K562 (cell line): ENCODE results near the gene TARBP1. TPM values are rescaled to one million over a fixed set of nuclear protein-coding genes. Genes with fewer than 3 reads are reported as not detected.

Source experiments
- E2F1 ChIP-seq: sonication (generic); formaldehyde crosslinking; IDR thresholded peaks from 2 replicates; pipeline ENCODE4 v1.8.1; 2023; ENCODE audit warnings: mild to moderate bottlenecking, missing genetic modification reagents, moderate library complexity
- HOXB6 ChIP-seq: fragments of 250-450 bp; sonication (Bioruptor Pico); IDR thresholded peaks from 2 replicates; pipeline ENCODE4 v1.5.1; 2022; ENCODE audit warnings: mild to moderate bottlenecking, borderline replicate concordance
- IRF9 ChIP-seq: fragments of 450-650 bp; IDR thresholded peaks from 2 replicates; pipeline ENCODE4 v1.6.1; 2016; ENCODE audit warnings: missing biosample characterization, missing genetic modification characterization
- KAT2B ChIP-seq: IDR thresholded peaks from one replicate; pipeline ENCODE4 v1.6.1; 2012; ENCODE audit warnings: low read depth, mild to moderate bottlenecking, control low read depth, inconsistent platforms, low read length, moderate library complexity
- KAT7 ChIP-seq: sonication (generic); formaldehyde crosslinking; IDR thresholded peaks from 2 replicates; pipeline ENCODE4 v1.8.0; 2022; ENCODE audit warnings: missing genetic modification reagents, mild to moderate bottlenecking, borderline replicate concordance
- KDM1A ChIP-seq, 2 experiments: fragments of 450-650 bp; IDR thresholded peaks; 2 replicates each; pipeline ENCODE4 v1.6.1; 2016; ENCODE audit warnings: mild to moderate bottlenecking in 2 of 2
- MAFF ChIP-seq: IDR thresholded peaks from 2 replicates; pipeline ENCODE4 v1.6.1; 2012; ENCODE audit warnings: low read length, improper control_type of control experiment
- NFE2 ChIP-seq: IDR thresholded peaks from 2 replicates; pipeline ENCODE4 v1.6.1; 2014; ENCODE audit warnings: antibody characterized with exemption, low read depth
- PTRF ChIP-seq: fragments of 450-650 bp; IDR thresholded peaks from 2 replicates; pipeline ENCODE4 v1.6.1; 2016; ENCODE audit warnings: mild to moderate bottlenecking, missing genetic modification characterization, missing compliant biosample characterization
- RREB1 ChIP-seq: fragments of 250-450 bp; sonication (Bioruptor Pico); IDR thresholded peaks from 2 replicates; pipeline ENCODE4 v1.4.0; 2020
- TAF9B ChIP-seq: fragments of 450-650 bp; IDR thresholded peaks from 2 replicates; pipeline ENCODE4 v1.6.1; 2018; ENCODE audit warnings: mild to moderate bottlenecking; ENCODE audit not compliant: partially characterized antibody
- ZNF175 ChIP-seq: fragments of 200-800 bp; sonication (Bioruptor generic); IDR thresholded peaks from 2 replicates; pipeline ENCODE4 v1.6.1; 2016; ENCODE audit warnings: low read depth, mild to moderate bottlenecking, missing genetic modification characterization, missing compliant biosample characterization
- ZNF316 ChIP-seq: fragments of 450-650 bp; IDR thresholded peaks from 2 replicates; pipeline ENCODE4 v1.6.1; 2016
- ZNF644 ChIP-seq: fragments of 200-800 bp; sonication (Bioruptor generic); IDR thresholded peaks from 2 replicates; pipeline ENCODE4 v1.6.1; 2016; ENCODE audit warnings: low read depth, missing genetic modification characterization, missing compliant biosample characterization
- polyA plus RNA-seq, 8 experiments: library from polyadenylated mRNA; depleted of rRNA in 4 of 8; stranded (reverse) in 5 of 8; unstranded in 3 of 8; fragments of >200 nt; fragmentation: Nextera tagmentation in 2 of 8; fragmentation: Illumina TruSeq in 1 of 8; extraction: Ambion mirVana in 2 of 8; extraction: Trizol in 1 of 8; gene quantifications; 2 replicates each; pipeline versions ENCODE4 v1.2.1 to v1.2.3, GENCODE V29; 2011 to 2014; ENCODE audit warnings: inconsistent platforms in 1 of 8, missing spikeins in 1 of 8
- total RNA-seq, 7 experiments: library from RNA; depleted of rRNA in 6 of 7; stranded (reverse); fragments of >200 nt in 6 of 7; fragmentation: Illumina TruSeq in 2 of 7; extraction: Trizol in 2 of 7; gene quantifications; 2 replicates each; pipeline versions ENCODE4 v1.2.1 to v1.2.3, GENCODE V29; 2011 to 2021; ENCODE audit warnings: low replicate concordance in 1 of 7
- TF ChIP-seq, protein P1 (sequence below): fragments of 450-650 bp; IDR thresholded peaks from 2 replicates; pipeline ENCODE4 v1.6.1; 2016; ENCODE audit warnings: mild to moderate bottlenecking

The TARBP1 gene
- total and polyA plus RNA-seq, 9 of the 15 experiments (the other 6 are each of a cell fraction or from before 2014, with no cell fraction given) = 8.8 to 48.0 (median 22.9) TPM

GRCh38 chr1:234528074-234528865, 49.3 kb upstream of the TARBP1 start (continued):
- TF ChIP-seq RREB1 (CRISPR knock-in tag) = peak; percentile 41
- no peak for TF ChIP-seq KDM1A (IDR thresholded peaks at IDR 0.05)
- TF ChIP-seq ZNF316 = peak; percentile 77
- TF ChIP-seq KAT2B = no peak
- TF ChIP-seq IRF9 (tag) = 0 out of 2 replicates have a peak, but pooled peaks have one; percentile 8
- TF ChIP-seq ZNF175 (CRISPR knock-in tag) = peak; percentile 77
- no peak for TF ChIP-seq E2F1
- TF ChIP-seq, protein P1, sequence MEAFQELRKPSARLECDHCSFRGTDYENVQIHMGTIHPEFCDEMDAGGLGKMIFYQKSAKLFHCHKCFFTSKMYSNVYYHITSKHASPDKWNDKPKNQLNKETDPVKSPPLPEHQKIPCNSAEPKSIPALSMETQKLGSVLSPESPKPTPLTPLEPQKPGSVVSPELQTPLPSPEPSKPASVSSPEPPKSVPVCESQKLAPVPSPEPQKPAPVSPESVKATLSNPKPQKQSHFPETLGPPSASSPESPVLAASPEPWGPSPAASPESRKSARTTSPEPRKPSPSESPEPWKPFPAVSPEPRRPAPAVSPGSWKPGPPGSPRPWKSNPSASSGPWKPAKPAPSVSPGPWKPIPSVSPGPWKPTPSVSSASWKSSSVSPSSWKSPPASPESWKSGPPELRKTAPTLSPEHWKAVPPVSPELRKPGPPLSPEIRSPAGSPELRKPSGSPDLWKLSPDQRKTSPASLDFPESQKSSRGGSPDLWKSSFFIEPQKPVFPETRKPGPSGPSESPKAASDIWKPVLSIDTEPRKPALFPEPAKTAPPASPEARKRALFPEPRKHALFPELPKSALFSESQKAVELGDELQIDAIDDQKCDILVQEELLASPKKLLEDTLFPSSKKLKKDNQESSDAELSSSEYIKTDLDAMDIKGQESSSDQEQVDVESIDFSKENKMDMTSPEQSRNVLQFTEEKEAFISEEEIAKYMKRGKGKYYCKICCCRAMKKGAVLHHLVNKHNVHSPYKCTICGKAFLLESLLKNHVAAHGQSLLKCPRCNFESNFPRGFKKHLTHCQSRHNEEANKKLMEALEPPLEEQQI = 0 out of 2 replicates have a peak, but pooled peaks have one; percentile 5
- TF ChIP-seq ZNF644 (tag) = peak; percentile 75; the same call in 1 of the 2 replicates
- TF ChIP-seq PTRF = peak; percentile 71
- TF ChIP-seq TAF9B = no peak
- TF ChIP-seq KAT7 = no peak
- TF ChIP-seq HOXB6 (CRISPR knock-in tag) = no peak
- no peak for TF ChIP-seq NFE2
- peak; percentile 44; the same call in 1 of the 2 replicates for TF ChIP-seq MAFF
